LNCaP clone FGC (cell line): ENCODE data around the gene GPR171.

Source experiments
- DNase-seq: peaks from one replicate; pipeline ENCODE4 v3.0.0-alpha.2; 2011; ENCODE audit warnings: low read depth
- H3K4me3 ChIP-seq: 2 replicates; pipeline ENCODE4 v1.5.1; 2011; ENCODE audit warnings: mild to moderate bottlenecking, low read depth, low read length, control low read depth
- CTCF ChIP-seq: IDR thresholded peaks from 2 replicates; pipeline ENCODE4 v1.5.1; 2012; ENCODE audit warnings: mild to moderate bottlenecking; ENCODE audit not compliant: control insufficient read depth, insufficient read depth; ENCODE audit errors: extremely low read depth

GPR171 gene

GRCh38 chr3:151201051-151201730 is 1.8 kb downstream of the GPR171 start:
- no peak for DNase-seq
- TF ChIP-seq CTCF: no peak
- no peak overlapping the region for H3K4me3 ChIP-seq

- no peak for TF ChIP-seq CTCF
- H3K4me3 ChIP-seq: no peak overlapping the region
- DNase-seq: no peak
Measured at GRCh38 chr3:151200586-151200985, 2.4 kb downstream of the GPR171 start.

GRCh38 chr3:151199554-151200438 is 3.2 kb downstream of the GPR171 start:
- no peak for TF ChIP-seq CTCF
- DNase-seq: no peak
- no peak overlapping the region for H3K4me3 ChIP-seq

- H3K4me3 ChIP-seq: no peak overlapping the region
- TF ChIP-seq CTCF: no peak
- DNase-seq: peak; percentile 68
Measured at GRCh38 chr3:151198849-151199248, 4.2 kb downstream of the GPR171 start.

- no peak for TF ChIP-seq CTCF
- DNase-seq: no peak
- no peak overlapping the region for H3K4me3 ChIP-seq
Measured at GRCh38 chr3:151197981-151198767, 4.8 kb downstream of the GPR171 start.

GRCh38 chr3:151197228-151197627 is 5.8 kb downstream of the GPR171 start:
- no peak overlapping the region for H3K4me3 ChIP-seq
- DNase-seq: no peak
- TF ChIP-seq CTCF: no peak
